ENCODE data around the gene TTC34.

The TTC34 gene

DNA sequence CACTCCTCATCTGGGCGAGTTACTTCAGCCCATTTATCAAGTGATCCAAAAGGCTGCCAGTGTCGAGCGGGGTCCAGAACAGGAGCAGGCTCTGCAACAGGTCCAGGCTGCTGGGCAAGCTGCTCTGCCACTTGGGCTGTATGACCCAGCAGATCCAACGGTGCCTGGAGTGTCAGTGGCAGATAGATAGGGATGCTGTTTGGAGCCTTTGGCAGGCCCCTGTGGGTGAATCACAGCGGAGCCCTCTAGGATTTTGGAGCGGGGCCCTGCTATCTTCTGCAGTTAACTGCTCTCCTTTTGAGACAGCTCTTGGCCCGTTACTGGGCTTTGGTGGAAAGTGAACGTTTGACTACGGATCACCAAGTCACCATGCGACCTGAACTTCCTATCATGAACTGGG is 176.2 kb downstream of the TTC34 start:
- no peak for DNase-seq

DNA sequence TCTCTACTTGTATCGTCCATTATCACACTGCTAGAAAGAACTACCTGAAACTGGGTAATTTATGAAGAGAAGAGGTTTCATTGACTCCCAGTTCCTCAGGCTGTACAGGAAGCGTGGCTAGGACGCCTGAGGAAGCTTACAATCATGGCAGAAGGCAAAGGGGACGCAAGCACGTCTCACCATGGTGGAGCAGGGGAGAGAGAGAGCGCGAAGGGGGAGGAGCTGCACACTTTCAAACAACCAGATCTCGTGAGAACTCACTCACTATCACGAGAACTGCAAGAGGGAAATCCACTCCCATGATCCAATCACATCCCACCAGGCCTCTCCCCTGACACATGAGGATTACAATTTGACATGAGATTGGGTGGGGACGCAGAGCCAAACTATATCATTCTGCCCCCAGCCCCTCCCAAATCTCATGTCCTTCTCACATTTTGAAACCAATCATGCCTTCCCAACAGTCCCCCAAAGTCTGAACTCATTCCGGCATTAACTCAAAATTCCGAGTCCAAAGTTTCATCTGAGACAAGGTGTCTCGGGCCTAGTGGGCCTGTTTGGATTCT is 176.7 kb downstream of the TTC34 start:
- no peak for DNase-seq

DNA sequence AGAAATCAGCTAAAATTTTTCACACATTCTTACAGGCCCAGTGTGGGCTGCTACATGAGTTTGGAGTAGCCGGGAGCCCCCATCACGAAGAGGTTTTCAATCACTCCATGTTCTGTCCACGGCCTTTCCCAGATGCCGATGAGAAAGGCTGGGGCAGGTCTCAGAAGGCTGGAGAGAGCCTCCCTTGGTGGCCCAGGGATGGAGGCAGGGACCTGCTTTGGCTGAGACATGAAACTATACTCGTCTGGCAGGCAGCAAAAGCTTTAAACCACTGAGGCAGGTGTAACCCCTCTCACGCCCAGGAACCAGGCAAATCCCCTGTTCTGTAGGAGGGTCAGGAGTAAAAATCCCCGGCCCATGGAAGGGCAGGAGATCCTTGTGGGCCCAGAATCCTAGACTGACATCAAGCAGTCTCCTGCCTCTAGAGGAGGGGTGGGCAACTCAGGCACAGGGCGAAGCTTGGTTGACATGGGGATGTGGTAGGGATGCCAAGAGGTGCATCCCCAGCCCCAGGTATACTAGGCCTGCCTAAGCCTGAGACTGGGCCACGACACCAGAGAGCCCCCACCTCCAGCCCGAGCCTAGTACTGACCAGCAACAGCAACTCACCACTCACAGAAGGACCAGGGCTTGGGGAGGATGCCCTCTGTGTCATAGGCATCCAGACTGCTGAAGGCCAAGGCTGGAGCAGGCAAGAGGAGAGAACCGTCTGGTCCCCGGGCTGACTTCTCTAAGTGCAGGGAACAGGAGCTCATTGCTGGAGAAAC is 177.7 kb downstream of the TTC34 start:
- peak; percentile 53 for DNase-seq

DNA sequence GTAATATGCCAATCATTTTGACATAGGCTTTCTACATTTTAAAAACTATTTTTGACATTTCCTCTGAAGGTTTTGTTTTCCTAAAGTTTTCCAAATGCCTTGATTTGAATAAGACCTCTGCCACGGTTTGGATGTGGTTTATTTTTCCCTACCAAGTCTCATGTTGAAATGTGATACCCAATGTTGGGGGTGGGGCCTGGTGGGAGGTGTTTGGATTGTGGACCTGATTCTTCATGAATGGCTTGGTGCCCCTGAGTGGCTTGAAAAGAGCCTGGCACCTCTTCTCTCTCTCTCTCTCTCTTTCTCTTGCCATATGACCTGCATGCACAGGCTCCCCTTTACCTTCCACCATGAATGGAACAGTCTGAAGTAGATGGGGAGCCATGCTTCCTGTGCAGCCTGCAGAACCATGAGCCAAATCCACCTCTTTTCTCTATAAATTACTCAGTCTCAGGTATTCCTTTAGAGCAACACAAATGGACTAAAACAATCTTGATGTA is 183.5 kb downstream of the TTC34 start:
- DNase-seq = no peak

DNA sequence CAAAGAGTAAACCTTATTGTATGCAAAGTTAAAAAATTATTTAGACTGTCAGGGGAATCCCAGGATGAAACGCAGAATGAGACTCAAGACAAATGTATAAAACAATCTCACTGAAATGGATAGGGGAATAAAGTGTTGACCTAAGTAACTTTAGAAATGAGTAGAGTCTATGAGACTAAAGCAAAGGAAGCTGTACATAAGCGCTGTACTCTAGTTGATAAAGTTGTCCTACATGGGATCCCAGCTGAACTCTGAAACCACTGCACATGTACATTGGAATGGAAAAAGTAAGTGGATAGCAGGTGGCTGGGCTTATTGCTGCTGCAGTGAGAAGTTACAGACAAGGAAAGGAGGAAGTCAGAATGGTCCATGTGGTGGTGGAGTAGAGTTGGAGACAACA is 187.3 kb downstream of the TTC34 start:
- no peak for DNase-seq

DNA sequence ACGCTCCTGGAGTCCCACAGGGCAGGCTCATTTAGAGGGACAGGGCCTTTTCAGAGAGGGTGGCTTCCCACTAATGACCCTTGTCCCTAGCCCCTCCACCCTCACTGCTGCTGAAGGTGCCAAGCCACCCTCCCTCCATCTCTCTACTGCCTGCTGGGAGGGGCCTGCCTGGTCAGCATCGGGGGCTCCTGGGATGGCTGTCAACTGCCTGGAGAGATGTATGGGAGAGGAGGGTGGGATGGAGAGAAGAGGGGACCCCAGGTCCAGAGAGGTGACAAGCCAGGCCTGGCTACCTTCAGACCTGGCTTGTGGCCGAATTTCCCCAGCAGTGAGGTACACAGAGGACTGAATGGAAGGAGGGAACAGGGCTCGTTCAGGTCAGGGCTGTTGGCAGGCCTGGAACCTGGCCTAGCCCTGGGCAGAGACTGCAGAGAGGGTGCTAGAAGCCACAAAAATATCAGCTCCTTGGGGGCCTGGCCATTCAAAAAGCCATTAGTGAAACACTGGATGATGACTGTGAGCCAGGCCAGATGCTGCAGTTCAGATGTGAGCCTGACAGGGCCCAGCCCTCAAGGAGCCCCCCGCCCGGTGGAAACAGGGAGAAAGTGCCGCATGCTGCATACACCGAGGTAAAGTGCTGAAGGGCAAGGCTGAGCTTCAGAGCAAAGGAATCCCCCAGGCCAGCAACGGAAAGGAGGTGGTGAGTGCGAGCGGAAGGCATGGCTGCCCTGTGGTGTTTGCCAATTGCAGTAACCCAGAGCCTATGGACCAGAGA is 188.7 kb downstream of the TTC34 start:
- no peak for DNase-seq

DNA sequence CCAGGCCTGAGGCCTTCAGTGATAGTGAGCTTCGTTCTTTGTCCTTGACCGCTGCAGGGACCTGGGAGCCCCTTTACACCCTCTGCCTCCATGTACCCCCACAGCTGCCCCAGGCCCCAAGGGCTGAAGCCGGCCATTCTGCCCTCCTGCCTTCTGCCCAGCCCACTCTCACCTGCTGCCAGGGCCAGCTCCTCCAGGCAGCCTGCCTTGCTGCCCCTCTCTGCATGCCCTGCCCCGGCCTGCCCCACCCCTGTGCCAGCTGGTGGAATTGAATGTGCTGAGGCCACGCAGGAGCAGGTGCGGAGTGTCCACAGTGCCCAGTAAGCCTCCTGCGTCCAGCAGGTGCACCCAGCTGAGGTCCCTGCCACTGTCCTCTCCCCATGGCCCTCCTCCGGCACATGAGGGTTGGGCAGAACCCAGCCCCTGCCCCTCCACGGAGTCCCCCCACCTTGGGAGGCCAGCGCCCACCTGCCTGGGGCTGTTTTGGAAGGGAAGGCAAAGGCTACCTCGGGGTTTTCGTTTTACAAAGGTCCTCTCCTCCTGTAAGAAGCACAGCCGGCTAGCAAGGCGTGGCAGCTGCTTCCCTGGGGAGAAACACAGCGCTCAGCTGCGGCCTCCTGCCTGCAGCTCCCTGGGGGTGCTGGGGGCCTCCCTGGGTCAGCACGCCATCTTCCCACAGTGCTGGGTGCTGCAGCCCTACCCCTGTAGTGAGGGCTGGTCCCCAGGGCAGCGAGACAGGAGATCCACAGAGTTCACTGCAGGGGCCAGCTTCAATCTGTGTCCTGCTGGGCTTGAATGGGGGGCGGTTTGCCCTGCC is 189.7 kb downstream of the TTC34 start:
- DNase-seq = no peak

DNA sequence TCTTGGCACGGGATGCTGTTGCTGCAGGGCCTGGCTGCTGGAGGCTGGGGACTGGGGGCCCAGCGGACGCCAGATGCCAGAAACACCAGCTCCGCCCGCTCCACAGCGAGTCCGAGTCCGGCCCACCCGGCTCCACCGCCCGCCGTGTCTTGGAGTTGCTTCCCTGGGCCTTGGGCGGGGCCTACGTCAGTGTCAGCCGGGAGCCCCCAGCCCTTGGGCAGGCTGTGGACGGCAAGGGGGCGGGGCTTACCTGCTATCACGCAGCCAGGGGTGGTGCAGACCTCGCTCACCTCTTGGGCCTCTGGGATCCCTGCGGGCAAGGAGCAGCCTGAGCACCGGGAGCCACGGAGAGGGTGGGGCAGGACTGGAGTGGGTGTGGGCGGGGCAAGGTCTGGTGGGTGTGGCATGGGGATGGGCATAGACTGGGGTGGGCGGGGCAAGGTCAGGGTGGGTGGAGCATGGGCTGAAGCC is 190.4 kb downstream of the TTC34 start:
- DNase-seq = no peak

DNA sequence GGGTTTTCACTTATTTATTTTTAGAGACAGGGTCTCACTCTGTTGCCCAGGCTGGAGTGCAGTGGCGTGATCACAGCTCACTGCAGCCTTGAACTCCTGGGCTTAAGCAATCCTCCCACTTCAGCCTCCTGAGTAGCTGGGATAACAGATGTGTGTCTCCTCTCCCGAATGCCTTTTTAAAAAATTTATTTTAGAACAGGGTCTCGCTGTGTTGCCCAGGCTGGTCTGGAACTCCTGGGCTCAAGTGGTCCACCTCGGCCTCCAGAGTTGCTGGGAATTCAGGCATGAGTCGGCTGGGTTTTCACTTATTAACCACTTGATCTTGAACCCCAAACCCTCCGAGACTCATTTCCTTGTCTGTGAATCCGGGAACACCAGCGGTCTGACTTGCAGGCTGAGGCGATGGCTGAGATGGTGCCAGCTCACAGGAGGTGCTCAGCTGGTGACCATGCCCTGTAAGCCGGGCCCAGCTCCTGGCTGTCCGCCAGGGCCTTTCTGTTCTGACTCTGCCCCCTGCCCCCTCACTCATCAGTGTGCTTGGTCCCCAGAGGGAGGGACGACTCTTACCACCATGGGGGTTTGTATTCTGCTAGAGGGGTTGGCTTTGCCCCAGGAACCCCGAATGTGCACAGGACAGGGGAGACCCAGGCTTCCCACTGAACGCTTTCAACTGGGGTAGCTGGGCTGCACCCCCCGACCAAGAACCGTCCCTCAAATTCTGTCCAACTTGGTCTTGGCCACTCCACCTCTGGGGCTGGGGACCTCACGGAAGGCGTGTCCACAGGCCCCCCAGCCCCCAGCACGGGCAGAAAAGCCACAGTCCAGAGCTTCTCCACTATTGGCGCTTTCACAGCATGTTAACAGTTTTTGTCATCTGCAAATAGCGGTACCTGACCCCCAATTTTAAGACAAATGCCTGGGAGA is 191.2 kb downstream of the TTC34 start:
- DNase-seq = no peak

DNA sequence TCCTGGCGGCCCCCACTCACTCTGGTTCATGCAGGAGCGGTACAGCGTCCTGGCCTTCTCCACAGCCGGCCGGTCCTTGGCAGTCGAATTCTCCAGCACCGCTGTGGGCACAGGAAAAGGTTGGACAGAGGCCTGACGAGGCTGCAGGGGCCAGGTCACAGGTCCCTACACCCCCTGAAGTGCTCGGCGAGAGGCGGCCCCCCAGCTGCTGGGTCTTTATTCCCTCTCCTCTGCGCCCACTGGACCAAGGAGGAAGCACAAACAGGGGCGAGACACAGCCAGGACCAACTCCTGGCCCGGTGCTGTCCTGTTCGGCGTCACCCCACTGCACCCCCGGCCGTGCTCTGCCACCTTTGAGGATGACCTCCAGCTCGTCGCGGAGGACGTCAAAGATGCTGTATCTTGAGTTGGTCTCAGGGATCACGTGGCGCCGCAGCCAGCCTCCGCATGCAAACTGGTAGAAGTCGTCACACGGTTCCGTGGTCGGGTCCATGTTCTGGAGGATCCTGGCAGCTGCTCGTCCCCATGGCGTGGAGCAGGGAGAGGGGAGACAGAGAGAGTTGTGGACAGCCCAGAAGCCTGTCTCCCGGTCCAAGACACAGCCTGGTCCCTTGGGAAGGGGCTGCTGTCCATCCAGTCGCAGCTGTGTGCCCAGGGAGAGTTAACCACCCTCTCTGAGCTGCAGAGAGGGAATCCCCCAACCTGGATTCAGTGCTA is 192.0 kb downstream of the TTC34 start:
- DNase-seq = no peak

DNA sequence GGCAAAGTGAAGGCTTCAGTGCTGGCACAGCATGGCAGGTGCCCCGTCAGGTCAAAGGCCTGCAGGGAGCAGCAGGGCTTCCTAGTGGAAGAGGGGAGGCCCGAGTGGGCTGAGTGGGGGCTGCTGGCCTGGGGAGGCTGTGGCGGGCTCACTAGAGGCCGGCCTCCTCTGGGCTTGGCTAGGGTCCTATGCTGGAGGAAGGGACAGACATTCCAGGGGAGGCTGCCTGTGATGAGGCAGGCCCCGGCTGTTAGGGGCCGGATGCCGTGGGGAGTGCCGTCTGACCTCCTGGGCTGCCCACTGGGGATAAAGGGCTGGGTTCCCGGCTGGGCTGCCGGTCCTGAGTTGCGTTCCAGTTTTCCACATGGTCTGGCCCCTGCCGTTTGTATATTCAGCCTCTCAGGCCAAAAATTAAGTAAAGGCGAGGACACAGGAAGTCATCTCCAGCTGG is 193.8 kb downstream of the TTC34 start:
- no peak for DNase-seq

DNA sequence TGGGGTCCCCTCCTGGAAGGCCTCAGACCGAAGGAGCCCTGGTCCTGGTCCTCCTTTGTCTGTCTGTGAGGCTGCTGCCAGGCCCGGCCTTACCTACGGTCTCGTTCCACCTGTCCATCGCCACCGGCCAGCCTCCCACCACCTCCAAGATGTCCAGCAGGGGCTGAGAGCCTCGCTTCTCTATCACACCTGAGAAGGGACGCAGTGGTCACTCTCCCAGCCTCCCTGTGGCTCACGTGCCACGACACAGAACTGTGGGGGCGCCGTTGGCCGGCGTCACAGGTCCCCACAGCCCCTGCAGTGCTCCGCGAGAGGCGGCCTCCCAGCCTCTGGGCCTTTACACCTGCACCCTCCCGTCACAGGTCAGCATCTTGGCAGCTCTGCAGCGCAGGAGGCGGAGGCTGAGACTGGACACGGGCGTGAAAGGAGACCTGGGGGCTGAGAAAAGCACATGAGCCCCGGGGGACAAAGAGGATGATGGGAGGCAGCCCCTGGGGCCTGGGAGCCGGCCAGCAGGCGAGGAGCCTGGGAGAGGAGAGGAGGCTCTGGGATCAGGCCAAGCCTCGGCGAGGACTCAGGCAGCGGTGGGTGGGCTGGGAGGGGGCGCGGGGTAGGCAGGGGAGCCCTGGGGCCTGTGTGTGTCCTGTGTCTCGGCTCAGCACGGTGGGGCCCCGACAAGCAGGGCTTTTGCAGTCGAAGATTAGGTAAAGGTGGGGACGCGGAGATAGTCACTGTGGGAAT is 194.4 kb downstream of the TTC34 start:
- DNase-seq = no peak

DNA sequence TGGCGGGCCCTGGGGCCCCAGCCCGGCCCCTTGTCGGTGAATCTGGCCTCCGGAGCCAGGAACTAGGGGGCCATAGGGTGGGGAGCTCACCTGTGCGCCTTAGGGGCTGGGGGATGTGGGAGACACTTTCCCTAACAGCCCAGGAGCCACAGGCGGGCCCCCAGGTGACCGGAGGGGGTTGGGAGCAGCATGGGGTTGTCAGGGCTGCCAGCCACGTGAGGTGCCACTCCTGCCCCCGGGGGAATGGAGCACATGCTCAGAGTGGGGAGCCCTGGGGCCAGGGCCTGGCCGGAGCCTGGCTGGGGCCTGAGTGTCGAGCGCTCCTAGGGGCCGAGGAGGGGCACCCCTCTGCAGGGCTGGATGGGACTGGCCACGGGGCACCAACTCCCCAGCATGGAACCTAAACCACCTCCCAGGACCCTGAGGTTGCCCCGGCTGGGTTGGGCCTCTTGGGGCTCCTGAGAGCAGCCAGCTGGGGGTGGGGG is 195.1 kb downstream of the TTC34 start:
- no peak for DNase-seq

DNA sequence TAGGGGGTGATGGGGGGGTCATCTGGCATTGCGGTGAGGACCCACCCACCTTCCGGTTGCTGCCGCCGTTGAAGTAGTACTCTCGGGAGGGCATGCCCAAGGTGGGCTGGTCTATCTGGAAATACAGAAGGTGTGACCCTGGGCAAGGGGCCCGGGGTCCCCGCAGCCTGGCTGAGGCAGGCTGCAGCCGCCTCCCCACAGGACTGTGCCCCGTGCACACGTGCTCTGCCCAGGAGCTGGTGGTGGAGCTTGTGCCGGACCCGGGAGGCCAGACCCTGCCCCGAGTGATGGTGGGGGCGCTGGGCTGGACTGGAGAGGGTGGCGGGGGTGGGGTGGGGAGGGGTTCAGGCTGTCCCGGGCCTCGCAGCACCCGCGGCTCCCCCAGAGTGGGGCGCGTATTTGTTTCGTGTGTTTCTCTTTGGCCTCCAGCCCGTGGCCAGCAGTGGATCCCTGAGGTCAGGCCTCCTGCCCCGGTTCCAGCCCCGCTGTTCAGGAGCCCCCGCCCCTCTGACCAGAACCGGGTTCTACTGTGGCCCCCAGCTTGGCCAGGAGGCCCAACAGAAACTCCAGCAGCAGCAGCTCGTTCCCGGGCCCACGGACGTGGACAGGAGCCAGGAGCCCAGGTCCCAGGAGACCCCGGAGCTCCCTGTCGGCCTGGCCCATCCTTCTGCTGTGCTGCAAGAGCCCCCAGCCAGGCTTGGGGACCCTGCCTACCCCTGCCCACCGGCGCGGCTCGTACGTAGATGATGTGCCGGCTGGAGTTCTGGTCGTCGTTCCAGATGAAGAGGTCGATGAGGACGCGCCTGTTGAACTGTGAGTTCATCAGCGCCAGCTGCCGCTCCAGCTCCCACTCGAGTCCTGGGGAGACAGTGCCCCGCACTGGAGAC is 195.7 kb downstream of the TTC34 start:
- no peak for DNase-seq

DNA sequence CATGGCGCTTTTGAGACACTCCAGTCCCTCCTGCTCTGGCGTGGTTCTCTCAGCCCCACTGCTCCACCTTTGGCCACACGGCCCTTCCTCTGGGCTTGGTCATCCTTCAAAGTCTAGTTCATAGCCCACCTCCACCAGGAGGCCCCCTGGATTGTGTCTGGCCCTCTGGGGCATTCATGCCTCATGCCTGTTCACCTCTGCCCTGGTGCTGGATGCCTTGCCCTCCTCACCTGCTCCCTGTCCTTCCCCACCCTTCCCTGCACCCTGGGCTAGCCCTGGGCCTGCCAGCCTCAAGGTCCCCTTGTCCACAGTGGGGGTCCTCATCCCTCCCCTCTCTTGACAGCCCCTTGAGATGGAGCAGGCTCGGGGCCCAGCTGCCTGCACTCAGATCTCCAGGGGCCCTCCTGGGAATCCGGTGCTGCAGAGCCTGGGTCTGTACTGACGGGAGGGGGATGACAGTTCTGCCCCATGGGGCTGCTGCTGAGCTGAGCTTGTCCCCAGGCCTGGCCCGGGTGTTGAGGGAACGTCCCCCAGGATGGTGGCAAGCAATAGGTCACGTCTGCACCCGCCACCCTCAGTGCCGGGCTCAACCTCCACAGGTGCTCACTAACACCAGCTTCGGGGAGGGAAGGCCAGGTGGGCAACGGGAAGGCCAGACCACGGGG is 196.5 kb downstream of the TTC34 start:
- no peak for DNase-seq

DNA sequence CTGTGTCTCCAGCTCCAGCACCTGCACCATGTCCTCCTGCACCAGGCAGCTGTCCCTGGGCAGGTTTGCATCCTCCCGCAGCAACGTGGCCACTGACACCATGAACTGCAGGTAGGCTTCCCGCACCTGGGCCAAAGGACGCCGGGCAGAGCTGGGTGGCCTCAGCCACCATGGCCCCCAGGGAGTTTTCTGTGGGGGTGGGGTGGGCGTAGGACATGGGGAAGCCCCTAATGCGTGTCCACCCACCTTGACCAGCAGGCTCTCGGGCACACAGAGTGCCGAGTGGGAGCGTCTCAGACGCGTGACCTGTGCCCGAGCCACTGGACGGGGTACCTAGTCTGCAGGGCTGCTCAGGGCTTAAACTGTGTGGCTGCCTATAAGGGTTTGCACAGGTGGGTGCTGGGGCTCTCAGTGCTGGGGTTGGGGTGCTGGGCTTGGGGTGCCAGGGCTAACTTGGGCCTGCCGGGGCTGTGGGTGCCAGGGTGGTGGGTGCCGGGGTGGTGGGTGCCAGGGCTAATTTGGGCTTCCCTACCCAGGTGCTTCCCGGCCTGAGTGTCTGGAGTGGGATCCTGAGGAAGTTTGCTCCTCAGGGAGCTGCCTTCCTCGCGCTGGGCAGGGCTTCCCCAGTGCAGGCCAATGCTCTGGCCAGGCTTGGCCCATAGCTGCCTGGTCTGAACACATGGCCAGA is 197.2 kb downstream of the TTC34 start:
- no peak for DNase-seq

DNA sequence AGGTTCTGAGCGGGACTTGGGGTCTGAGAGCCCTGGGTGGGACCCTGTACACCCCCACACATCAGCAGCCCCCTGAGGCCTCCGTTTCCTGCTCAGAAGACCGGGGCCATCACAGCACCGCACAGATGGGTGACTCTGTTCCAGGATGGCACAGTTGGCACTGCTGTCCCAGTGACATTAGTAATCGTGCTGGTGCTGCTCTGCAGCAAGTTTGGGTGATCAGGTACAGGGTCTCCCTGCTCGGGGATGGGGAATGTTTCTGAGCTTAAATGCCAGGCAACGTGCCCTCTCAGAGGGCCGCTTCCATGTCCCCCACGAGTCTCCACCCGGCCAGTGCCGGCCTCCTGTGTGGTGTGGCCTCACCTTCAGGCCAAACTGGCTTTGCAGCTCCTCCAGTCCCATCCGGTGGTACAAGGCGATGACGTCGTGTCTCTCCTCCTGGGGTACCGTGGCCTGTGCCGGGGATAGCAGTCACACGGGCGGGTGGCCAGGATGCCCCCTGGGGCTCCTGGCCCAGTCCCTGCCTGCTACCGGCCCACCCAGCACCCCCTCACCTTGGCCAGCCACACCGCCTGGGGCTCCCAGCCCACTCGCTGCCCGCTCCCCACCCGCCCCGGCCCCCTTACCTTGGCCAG is 197.9 kb downstream of the TTC34 start:
- DNase-seq = no peak
